Measurements from ENCODE around the gene IL3. TPM values are rescaled to one million over a fixed set of nuclear protein-coding genes. Genes with fewer than 3 reads are reported as not detected.

Gene IL3
- total and polyA plus RNA-seq, 9 of the 15 experiments (the other 6 are each of a cell fraction or from before 2014, with no cell fraction given), result not detected

- TF ChIP-seq DMBX1 (CRISPR knock-in tag; IDR thresholded peaks at IDR 0.05; ENCODE audit: borderline replicate concordance) (no peak), NBN (IDR thresholded peaks at IDR 0.05; ENCODE audit: low read depth) (no peak)
Observed at GRCh38 chr5:132101385-132101880, 41.0 kb downstream of the IL3 start (continued).

- Histone ChIP-seq H3K4me1 (replicated peaks in 1 of 2; ENCODE audit: control insufficient read depth in 2 of 2, insufficient read depth in 2 of 2, low read length in 2 of 2) (peaks cover 28 to 69% of the 10 kb centered on the region in 2 experiments), H3K36me3 (ENCODE audit: control insufficient read depth, insufficient read depth, low read length) (no peaks in the 10 kb centered on the region; the same call in 2 of the 3 replicates), H4K20me1 (replicated peaks; ENCODE audit: control insufficient read depth, insufficient read depth, low read length) (peaks cover 8% of the 10 kb centered on the region; the same call in 1 of the 2 replicates), H3K9me1 (ENCODE audit: control insufficient read depth, insufficient read depth, low read length) (no peaks in the 10 kb centered on the region), H3K27ac (ENCODE audit: extremely low read depth, low read depth, low read length) (no peak overlapping the region), H3K4me2 (ENCODE audit: insufficient read depth, low read length) (no peak overlapping the region), H3K27me3 (ENCODE audit: control insufficient read depth in 2 of 2, insufficient read depth in 2 of 2, low read length in 2 of 2) (no peaks in the 10 kb centered on the region), H3K79me2 (ENCODE audit: control insufficient read depth, insufficient read depth, low read length) (no peaks in the 10 kb centered on the region; the same call in 2 of the 3 replicates), H3K9ac (ENCODE audit: insufficient read depth in 1 of 2, low read depth in 2 of 2, low read length in 2 of 2) (no peak overlapping the region; a peak in 1 of 4 replicates), H3K9me3 (replicated peaks; ENCODE audit: control insufficient read depth, insufficient read depth, low read depth, low read length) (no peaks in the 10 kb centered on the region), H2AFZ (ENCODE audit: low read depth, low read length) (no peak overlapping the region), H3K4me3 (no peak overlapping the region)
- ChIA-PET CTCF (ENCODE audit: low intra/inter-chr PET ratio) (no interaction called here), POLR2A (interaction anchor here (0.5 to 2.2 kb wide), 6 partner anchors 9 to 396 kb away, joined by 3 to 11 read pairs (median 4); no protein-coding TSS in a partner anchor)
- ATAC-seq, result no peak
- peak; percentile 40 for FAIRE-seq
- DNase-seq (ENCODE audit: extremely low read depth in 1 of 4, low spot score in 3 of 4), result no peak
- in situ Hi-C loops (cut with MboI) (no loop called here), intact Hi-C loops (cut with micrococcal nuclease) (no loop called here)
- no TSS peak for BruUV-seq (replicated peaks)
- TF ChIP-seq YBX1 (IDR thresholded peaks at IDR 0.05), result no peak
- no peak for TF ChIP-seq ARID3A (IDR thresholded peaks at IDR 0.05; ENCODE audit: borderline replicate concordance, low read depth, low read length)
- TF ChIP-seq FOXP1 (CRISPR knock-in tag; IDR thresholded peaks at IDR 0.05), result no peak
- WGBS (ENCODE audit: insufficient coverage, low coverage, missing lambda C conversion rate), result 59% methylated on average over 5 of the region's 5 CpGs
Observed at GRCh38 chr5:132102101-132102701, 41.7 kb downstream of the IL3 start.

All from K562 (cell line).